Testis (tissue), 2 donors: ENCODE measurements around the gene ACER1.

ENCODE experiments used
- CTCF ChIP-seq, 3 experiments: fragments of 450-650 bp in 2 of 3; fragments of 200-600 bp in 1 of 3; sonication (generic) in 1 of 3; IDR thresholded peaks; one replicate each; pipeline ENCODE4 v1.5.1; 2016 to 2019; ENCODE audit warnings: antibody characterized with exemption in 3 of 3, mild to moderate bottlenecking in 2 of 3, moderate library complexity in 1 of 3
- POLR2A ChIP-seq: fragments of 450-650 bp; IDR thresholded peaks from one replicate; pipeline ENCODE4 v1.6.1; 2017; ENCODE audit warnings: antibody characterized with exemption, mild to moderate bottlenecking, moderate library complexity

- TF ChIP-seq CTCF (IDR thresholded peaks at IDR 0.05) (no peak), POLR2A (no peak)
Observed at GRCh38 chr19:6358003-6358402, 24.6 kb upstream of the ACER1 start.
